ENCODE measurements around the gene RASAL2.
"Not testable (repeated sequence)": the region's sequence is repeated elsewhere in the genome, so short reads cannot be mapped to it uniquely, and the experiment has no call there.

Gene RASAL2

DNA sequence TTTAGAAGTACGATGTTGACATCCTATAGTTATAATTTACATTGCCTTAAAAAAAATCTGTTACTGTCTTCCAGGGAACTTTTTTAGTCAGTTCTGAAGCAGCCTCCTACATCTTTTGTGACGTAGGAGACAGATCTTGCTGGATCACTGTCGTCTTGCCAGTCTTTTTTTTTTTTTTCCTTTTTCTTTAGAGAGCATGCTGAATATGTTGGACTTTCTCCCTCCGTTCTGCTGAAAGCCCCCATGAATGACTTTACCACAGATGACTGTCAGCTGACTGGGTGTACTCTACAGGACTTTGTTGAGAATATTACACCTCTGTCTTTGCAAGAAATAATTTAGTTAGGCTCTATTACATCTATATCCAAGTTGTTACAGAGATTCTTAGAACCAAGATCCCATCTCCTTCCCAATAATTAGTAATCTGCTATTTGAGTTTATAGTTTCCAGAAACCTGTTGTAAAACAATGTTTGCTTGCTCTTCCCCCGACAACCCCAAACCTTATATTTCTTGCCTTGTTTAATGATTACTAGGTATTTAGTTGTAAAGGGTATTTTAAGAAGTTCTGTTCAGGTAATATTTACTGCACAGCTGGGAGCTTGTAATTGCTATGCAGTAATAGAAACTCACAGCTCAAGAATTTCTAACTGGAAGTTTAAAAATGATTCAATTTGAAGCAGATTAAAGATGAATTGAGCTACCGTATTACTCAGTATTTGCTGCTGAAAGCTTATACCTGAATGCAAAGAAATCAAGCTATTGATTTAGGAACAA is 61.8 kb downstream of the RASAL2 start:
- no peak for DNase-seq (ENCODE audit: low read depth in 2 of 2, low spot score in 1 of 2)

DNA sequence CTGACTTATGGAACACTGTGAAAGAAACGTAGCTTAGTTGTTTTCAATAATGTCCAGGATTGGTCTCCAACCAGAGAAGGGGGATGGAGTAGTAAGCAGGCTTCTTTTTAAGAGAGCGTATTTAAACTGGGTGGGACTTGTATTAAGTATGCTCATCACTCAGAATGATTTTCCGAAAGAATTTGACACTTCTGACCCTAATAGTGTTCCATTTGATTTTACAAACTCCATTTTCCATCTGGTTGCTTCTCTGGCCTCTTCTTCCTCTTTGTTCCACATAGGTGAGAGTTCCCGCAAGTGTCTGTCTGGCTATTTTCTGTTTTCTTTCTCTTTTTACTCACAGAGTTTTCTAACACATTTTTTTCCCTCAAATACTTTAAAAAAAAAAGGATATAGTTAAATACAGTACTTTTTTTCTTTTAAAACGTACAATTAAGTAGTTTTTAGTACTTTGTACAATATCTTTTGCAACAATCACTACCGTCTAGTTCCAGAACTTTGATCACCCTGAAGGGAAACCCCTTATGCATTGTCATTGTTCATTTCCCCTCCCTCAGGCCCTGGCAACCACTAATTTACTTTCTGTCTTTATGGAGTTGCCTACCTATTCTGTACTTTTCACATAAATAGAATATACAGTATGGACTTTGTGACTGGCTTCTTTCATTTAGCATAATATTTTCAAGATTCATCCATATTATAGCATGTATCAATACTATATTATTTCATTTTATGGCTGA is 67.0 kb downstream of the RASAL2 start:
- DNase-seq (ENCODE audit: low read depth in 2 of 2, low spot score in 1 of 2): no peak

GRCh38 chr1:178161516-178161915 is 67.6 kb downstream of the RASAL2 start:
- no peak for DNase-seq (ENCODE audit: low read depth in 2 of 2, low spot score in 1 of 2)

DNA sequence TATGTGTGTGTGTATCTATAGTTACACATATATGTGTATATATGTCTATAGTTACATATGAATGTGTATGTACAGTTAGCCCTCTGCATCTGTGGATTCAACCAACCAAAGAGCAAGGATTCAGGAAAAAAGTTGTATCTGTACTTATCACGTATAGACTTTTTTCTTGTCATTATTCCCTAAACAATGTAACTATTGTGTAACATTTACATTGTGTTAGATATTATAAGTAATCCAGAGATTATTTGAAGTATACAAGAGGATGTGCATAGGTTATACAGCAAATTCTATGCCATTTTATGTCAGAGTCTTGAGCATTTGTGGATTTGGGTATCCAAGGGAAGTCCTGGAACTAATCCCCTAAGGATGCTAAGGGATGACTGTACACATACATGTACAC is 71.3 kb downstream of the RASAL2 start:
- DNase-seq (ENCODE audit: low read depth in 2 of 2, low spot score in 1 of 2): no peak

DNA sequence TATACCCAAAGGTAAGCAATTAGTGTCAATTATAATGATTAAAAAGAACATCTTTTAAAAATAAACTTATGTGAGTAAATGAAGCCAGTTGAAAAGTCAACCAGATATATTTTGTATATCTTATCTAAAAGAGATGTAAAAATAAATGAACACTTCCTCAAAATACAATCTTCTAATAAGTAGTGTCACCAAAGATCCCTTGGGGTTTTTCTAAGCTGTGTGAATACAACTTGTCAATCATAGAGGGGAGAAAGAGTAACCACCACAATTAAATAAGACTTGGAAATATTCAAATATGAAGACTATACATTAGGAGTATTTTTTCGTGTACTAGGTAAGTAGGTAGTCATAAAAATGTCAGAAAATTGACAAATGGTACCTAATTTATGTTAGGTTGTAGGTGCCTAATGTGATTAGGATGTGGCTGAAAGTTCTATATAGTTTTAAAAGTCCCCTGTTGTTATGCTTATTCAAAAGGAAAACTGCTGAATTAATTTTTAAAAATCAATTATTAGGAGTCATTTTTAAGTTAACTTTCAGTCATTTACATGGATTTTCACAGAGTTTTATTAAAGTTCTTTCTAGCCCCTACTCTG is 72.6 kb downstream of the RASAL2 start:
- no peak for DNase-seq (ENCODE audit: low read depth in 2 of 2, low spot score in 1 of 2)

DNA sequence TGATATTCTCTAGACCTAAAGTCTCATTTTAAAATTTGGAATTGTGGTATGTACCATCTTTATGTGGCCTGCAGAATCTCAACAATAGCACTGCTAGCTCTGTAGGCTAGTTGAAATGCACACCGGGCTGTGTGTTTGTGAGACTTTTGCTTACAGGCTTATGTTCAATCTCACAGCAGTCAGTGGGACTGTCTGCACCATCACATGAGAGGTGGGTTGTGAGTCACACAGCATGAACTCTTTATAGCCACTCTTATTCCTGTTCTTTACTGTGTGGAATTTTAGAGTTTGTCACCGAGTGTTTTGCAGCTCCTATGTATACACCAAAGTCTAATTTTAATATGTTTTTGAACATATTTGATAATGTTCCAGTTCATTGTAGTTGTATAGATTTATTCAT is 74.6 kb downstream of the RASAL2 start:
- DNase-seq (ENCODE audit: low read depth in 2 of 2, low spot score in 1 of 2): no peak

DNA sequence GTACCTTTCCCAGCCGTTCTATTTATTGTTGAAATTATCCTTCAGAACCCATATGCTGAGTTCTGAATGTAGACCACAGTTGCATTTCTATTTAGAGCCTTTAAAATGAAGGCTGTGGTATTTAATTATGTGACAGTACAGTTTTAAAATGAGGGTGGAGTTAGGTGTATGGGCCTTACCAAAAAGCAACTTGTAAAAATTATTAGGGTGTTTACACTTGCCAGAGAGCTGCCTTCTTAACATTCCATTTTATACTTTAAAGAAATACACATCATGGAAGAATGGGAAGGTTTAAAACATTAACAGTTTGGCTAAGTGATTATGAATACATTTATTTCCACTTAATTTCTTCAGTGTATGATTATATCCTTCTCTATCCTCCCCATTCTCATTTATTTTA is 75.7 kb downstream of the RASAL2 start:
- DNase-seq (ENCODE audit: low read depth in 2 of 2, low spot score in 1 of 2): no peak

- no peak for DNase-seq (ENCODE audit: low read depth in 2 of 2, low spot score in 1 of 2)
Observed at GRCh38 chr1:178172939-178173338, 79.0 kb downstream of the RASAL2 start.

GRCh38 chr1:178174539-178174938 is 80.6 kb downstream of the RASAL2 start:
- DNase-seq (ENCODE audit: low read depth in 2 of 2, low spot score in 1 of 2): no peak

DNA sequence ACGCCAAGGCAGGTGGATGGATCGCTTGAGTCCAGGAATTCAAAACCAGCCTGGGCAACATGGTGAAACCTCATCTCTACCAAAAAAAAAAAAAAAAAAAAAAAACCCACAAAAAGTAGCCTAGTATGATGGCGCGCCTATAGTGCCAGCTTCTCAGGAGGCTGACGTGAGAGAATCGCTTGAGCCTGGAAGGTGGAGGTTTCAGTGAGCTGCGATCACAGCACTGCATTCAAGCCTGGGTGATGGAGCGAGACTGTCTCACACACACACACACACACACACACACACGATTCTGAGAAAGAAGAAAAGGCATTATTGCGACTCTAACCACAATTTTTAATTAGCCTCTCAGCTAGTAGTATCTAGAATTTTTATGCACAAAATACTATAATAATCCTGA is 86.5 kb downstream of the RASAL2 start:
- no peak for DNase-seq (ENCODE audit: low read depth in 2 of 2, low spot score in 1 of 2)

DNA sequence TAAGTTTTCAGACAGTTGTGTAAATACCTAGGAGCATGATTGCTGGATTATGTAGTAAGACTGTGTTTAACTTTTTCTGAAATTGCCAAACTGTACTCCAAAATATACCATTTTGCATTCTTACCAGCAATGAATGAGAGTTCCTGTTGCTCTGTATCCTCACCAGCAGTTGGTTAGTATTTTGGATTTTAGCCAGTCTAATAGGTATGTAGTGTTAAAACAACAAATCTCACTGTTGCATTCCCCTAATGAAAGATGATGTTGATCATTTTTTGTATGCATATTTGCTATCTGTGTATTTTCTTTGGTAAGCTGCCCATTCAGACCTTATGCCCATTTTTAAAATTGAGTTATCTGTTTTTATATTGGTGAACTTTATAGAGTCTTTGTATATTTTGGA is 89.9 kb downstream of the RASAL2 start:
- DNase-seq (ENCODE audit: low read depth in 2 of 2, low spot score in 1 of 2): no peak

GRCh38 chr1:178188306-178188705 is 94.4 kb downstream of the RASAL2 start:
- DNase-seq (ENCODE audit: low read depth in 2 of 2, low spot score in 1 of 2): no peak

GRCh38 chr1:178189814-178190213 is 95.9 kb downstream of the RASAL2 start:
- no peak for DNase-seq (ENCODE audit: low read depth in 2 of 2, low spot score in 1 of 2)

GRCh38 chr1:178190881-178191280 is 97.0 kb downstream of the RASAL2 start:
- no peak for DNase-seq (ENCODE audit: low read depth in 2 of 2, low spot score in 1 of 2)

DNA sequence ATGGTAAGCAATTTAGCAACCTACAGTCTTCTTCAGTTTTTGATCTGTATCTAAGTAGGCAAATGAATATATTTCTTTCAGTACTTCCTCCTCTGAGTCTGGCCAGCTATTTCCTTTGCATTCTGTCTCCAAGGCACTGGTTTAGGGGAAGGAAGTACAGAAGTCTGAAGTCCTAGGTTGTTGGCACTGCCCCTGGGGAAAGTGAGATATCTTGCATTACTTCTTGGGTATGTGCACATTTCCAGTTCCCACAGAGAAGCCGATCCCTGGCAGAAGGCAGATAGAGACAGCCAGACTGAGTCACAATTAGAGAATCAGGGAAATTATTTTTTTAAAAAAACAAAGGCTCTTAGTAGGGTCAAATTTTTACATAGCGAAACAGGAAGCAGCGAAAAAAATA is 98.8 kb downstream of the RASAL2 start:
- DNase-seq (ENCODE audit: low read depth in 2 of 2, low spot score in 1 of 2): no peak

DNA sequence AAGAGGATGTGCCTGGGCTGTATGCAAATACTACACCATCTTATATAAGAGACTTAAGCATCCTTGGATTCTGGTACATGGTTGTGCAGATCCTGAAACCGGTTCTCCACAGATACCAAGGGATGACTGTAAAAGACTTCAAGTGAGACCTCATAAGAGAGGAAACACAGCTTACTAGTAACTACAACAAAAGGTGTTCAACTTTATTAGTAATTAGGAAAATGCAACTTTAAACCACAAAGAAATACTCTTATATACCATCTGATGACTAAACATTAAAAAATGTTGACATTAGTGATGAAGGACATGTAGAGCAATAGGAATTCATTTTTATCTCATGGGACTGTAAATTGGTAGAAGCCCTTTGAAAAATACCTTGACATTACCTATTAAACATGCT is 102.7 kb downstream of the RASAL2 start:
- no peak for DNase-seq (ENCODE audit: low read depth in 2 of 2, low spot score in 1 of 2)

DNA sequence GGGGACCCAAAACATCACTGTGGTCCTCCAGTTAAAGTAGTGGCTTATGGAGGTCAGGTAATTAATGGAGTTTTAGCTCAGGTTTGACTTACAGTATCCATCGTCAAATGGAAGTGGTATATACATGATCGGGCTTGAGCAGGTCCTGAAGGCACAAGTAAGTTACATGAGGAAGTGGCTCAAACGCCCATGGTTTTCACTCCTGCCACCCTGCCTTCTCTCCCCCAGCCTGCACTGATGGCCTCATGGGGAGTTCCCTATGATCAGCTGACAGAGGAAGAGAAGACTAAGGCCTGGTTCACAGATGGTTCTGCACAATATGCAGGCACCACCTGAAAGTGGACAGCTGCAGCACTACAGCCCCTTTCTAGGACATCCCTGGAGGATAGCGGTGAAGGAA is 108.2 kb downstream of the RASAL2 start:
- DNase-seq (ENCODE audit: low read depth in 2 of 2, low spot score in 1 of 2): not testable (repeated sequence)

GRCh38 chr1:178202546-178202945 is 108.6 kb downstream of the RASAL2 start:
- not testable (repeated sequence) for DNase-seq (ENCODE audit: low read depth in 2 of 2, low spot score in 1 of 2)

DNA sequence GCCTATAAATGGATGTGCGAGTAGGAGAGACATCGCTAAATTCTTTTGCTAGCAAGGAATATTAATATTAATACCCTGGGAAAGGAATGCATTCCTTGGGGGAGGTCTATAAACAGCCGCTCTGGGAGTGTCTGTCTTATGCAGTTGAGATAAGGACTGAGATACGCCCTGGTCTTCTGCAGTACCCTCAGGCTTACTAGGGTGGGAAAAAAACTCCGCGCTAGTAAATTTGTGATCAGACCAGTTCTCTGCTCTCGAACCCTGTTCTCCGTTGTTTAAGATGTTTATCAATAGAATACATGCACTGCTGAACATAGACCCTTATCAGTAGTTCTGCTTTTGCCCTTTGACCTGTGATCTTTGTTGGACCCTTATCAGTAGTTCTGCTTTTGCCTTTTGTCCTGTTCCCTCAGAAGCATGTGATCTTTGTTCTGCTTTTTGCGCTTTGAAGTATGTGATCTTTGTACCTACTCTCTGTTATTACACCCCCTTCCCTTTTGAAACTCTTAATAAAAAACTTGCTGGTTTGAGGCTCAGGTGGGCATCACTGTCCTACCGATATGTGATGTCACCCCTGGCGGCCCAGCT is 114.5 kb downstream of the RASAL2 start:
- DNase-seq (ENCODE audit: low read depth in 2 of 2, low spot score in 1 of 2): not testable (repeated sequence)

- DNase-seq (ENCODE audit: low read depth in 2 of 2, low spot score in 1 of 2): no peak
Observed at GRCh38 chr1:178209935-178210334, 116.0 kb downstream of the RASAL2 start.

- no peak for DNase-seq (ENCODE audit: low read depth in 2 of 2, low spot score in 1 of 2)
Observed at GRCh38 chr1:178218550-178218949, 124.6 kb downstream of the RASAL2 start.

- no peak for DNase-seq (ENCODE audit: low read depth in 2 of 2, low spot score in 1 of 2)
Observed at GRCh38 chr1:178220094-178220493, 126.2 kb downstream of the RASAL2 start.

Measured in stimulated activated CD8-positive, alpha-beta memory T cell treated with anti-CD3 and anti-CD28 coated beads, Interleukin-4, amount 100 ng/mL, for 1 hour (primary cell).